Measurements from ENCODE around the gene ROGDI.

Gene ROGDI

GRCh38 chr16:4768549-4769305 lies 33.7 kb downstream of the ROGDI start:
- TF ChIP-seq CTCF (IDR thresholded peaks at IDR 0.05; ENCODE audit: low read depth, low read length): no peak
- peak; percentile 95 to 96 for DNase-seq (ENCODE audit: low read depth in 2 of 2)
- H3K4me3 ChIP-seq (replicated peaks in 1 of 2; ENCODE audit: low read depth in 2 of 2, low read length in 2 of 2): peak overlapping the region; percentile 66 to 67

DNA sequence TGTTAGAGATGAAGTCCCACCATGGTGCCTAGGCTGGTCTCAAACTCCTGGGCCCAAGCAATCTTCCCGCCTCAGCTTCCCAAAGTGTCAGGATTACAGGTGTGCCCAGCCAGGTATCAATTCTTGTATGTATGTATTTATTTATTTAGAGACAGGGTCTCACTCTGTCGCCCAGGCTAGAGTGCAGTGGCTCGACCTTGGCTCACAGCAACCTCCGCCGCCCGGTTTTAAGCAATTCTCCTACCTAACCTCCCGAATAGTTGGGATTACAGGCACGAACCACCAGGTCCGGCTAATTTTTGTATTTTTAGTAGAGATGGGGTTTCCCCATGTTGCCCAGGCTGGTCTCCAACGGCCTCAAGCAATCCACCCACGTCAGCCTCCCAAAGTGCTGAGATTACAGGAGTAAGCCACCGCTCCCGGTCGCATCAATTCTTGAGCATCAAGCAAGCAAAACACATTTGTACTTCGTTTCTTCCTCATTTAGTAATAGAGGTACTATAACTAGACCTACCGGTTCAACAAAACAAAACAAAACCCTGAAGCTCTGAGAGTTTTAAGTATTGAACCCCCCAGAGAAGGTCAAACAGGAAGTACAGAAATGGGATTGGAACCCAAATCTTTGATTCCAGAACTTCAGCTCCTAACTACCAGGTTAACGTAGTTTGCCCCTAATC lies 34.4 kb downstream of the ROGDI start:
- peak; percentile 14 to 57 for DNase-seq (ENCODE audit: low read depth in 2 of 2)
- H3K4me3 ChIP-seq (replicated peaks in 1 of 2; ENCODE audit: low read depth in 2 of 2, low read length in 2 of 2): peak overlapping the region; percentile 66 to 67
- TF ChIP-seq CTCF (IDR thresholded peaks at IDR 0.05; ENCODE audit: low read depth, low read length): no peak

GRCh38 chr16:4766875-4767628 lies 35.4 kb downstream of the ROGDI start, which contains the start of gene ZNF500:
Gene ZNF500, minus strand, starts transcription at chr16:4767162. Its CDS starts 1,184 bp downstream, at chr16:4765978.
- DNase-seq (ENCODE audit: low read depth in 2 of 2): peak; percentile 96
- peak within 1 kb of the TSS; percentile 87 to 88 for H3K4me3 ChIP-seq (replicated peaks in 1 of 2; ENCODE audit: low read depth in 2 of 2, low read length in 2 of 2)
- no peak for TF ChIP-seq CTCF (IDR thresholded peaks at IDR 0.05; ENCODE audit: low read depth, low read length)

GRCh38 chr16:4765511-4766474 lies 36.6 kb downstream of the ROGDI start:
- no peak for TF ChIP-seq CTCF (IDR thresholded peaks at IDR 0.05; ENCODE audit: low read depth, low read length)
- peak overlapping the region; percentile 87 to 88 for H3K4me3 ChIP-seq (replicated peaks in 1 of 2; ENCODE audit: low read depth in 2 of 2, low read length in 2 of 2)
- no peak for DNase-seq (ENCODE audit: low read depth in 2 of 2)

DNA sequence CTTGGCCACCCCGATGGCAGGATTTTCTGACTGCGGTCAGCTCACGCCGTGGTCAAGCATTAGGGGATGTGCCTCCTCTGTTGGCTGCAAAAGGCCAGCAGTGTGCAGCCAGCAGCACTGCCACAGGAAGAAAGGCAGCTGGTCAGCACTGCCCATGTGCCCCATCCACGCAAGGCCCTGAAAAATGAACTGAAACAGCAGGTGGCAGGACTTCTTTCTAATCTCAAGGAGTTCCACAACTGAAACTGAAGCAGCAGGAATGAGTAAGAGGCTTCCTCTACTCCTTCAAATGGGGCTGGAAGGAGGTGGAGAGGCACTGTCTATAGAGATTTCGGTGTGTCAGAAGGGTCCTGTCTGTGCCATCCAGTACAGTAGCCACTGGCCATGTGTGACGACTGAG lies 38.6 kb downstream of the ROGDI start:
- H3K4me3 ChIP-seq (replicated peaks in 1 of 2; ENCODE audit: low read depth in 2 of 2, low read length in 2 of 2): no peak overlapping the region
- DNase-seq (ENCODE audit: low read depth in 2 of 2): no peak
- TF ChIP-seq CTCF (IDR thresholded peaks at IDR 0.05; ENCODE audit: low read depth, low read length): no peak

GRCh38 chr16:4762205-4762604 lies 40.2 kb downstream of the ROGDI start:
- no peak for TF ChIP-seq CTCF (IDR thresholded peaks at IDR 0.05; ENCODE audit: low read depth, low read length)
- no peak for DNase-seq (ENCODE audit: low read depth in 2 of 2)
- no peak overlapping the region for H3K4me3 ChIP-seq (replicated peaks in 1 of 2; ENCODE audit: low read depth in 2 of 2, low read length in 2 of 2)

Measured in cardiac fibroblast (primary cell).